HEK293 (cell line): ENCODE measurements around the gene SLC38A4.

ENCODE experiments used
- CTCF ChIA-PET: fragments of 350-600 bp; formaldehyde crosslinking; extraction: SDS; loops from one replicate; lab custom pipeline; 2021; ENCODE audit warnings: antibody characterized with exemption; lab: Yijun Ruan, JAX
- POLR2A ChIA-PET: fragments of 300-600 bp; formaldehyde crosslinking; extraction: SDS; loops from one replicate; lab custom pipeline; 2020; ENCODE audit warnings: antibody characterized with exemption, inconsistent platforms; lab: Yijun Ruan, JAX
- H3K27ac ChIP-seq: fragments of 200-500 bp; sonication (Bioruptor generic); 2 replicates; pipeline ENCODE4 v1.5.1; 2014; ENCODE audit warnings: low read depth, low read length, control low read depth, inconsistent platforms; ENCODE audit errors: extremely low read depth
- H3K36me3 ChIP-seq, 2 experiments: fragments of 200-500 bp in 1 of 2; sonication (Bioruptor generic) in 1 of 2; 1 replicate in 1 of 2; 2 replicates in 1 of 2; pipeline ENCODE4 v1.5.1; 2014 to 2017; ENCODE audit warnings: inconsistent platforms in 2 of 2, low read length in 2 of 2; ENCODE audit not compliant: control insufficient read depth in 2 of 2, insufficient read depth in 1 of 2
- H3K4me1 ChIP-seq: fragments of 200-500 bp; sonication (Bioruptor generic); 2 replicates; pipeline ENCODE4 v1.5.1; 2014; ENCODE audit warnings: mild to moderate bottlenecking, low read length, inconsistent platforms; ENCODE audit not compliant: control insufficient read depth, insufficient read depth
- H3K4me3 ChIP-seq: 2 replicates; pipeline ENCODE4 v1.5.1; 2011; ENCODE audit warnings: low read depth, mild to moderate bottlenecking, control low read depth, low read length, moderate library complexity
- H3K9me3 ChIP-seq: fragments of 200-500 bp; sonication (Bioruptor generic); 2 replicates; pipeline ENCODE4 v1.5.1; 2014; ENCODE audit warnings: low read depth, low read length, inconsistent platforms; ENCODE audit not compliant: control insufficient read depth, insufficient read depth
- GLIS2 ChIP-seq: fragments of 450-650 bp; formaldehyde crosslinking; IDR thresholded peaks from 2 replicates; pipeline ENCODE4 v1.5.1; 2016; ENCODE audit warnings: missing biosample characterization, missing genetic modification characterization
- KLF16 ChIP-seq: fragments of 450-650 bp; formaldehyde crosslinking; IDR thresholded peaks from 2 replicates; pipeline ENCODE4 v1.5.1; 2017; ENCODE audit warnings: missing biosample characterization, missing genetic modification characterization
- ZBTB11 ChIP-seq: fragments of 450-650 bp; formaldehyde crosslinking; conservative IDR thresholded peaks from 2 replicates; pipeline ENCODE4 v1.5.1; 2016; ENCODE audit warnings: low read depth, missing biosample characterization, missing genetic modification characterization
- ZBTB17 ChIP-seq: fragments of 450-650 bp; formaldehyde crosslinking; IDR thresholded peaks from 2 replicates; pipeline ENCODE4 v1.5.1; 2016; ENCODE audit warnings: missing biosample characterization, missing genetic modification characterization
- ZBTB48 ChIP-seq: fragments of 450-650 bp; formaldehyde crosslinking; IDR thresholded peaks from 2 replicates; pipeline ENCODE4 v1.5.1; 2016; ENCODE audit warnings: missing biosample characterization, missing genetic modification characterization
- ZNF121 ChIP-seq: fragments of 450-650 bp; formaldehyde crosslinking; IDR thresholded peaks from 2 replicates; pipeline ENCODE4 v1.5.1; 2016; ENCODE audit warnings: missing biosample characterization, missing genetic modification characterization
- ZNF146 ChIP-seq: fragments of 450-650 bp; formaldehyde crosslinking; IDR thresholded peaks from 2 replicates; pipeline ENCODE4 v1.5.1; 2016; ENCODE audit warnings: missing biosample characterization, missing genetic modification characterization
- ZNF280D ChIP-seq: fragments of 450-650 bp; formaldehyde crosslinking; IDR thresholded peaks from 2 replicates; pipeline ENCODE4 v1.5.1; 2016; ENCODE audit warnings: missing biosample characterization, missing genetic modification characterization
- ZNF37A ChIP-seq: fragments of 450-650 bp; IDR thresholded peaks from 2 replicates; pipeline ENCODE4 v1.5.1; 2018; ENCODE audit warnings: missing biosample characterization, missing genetic modification characterization
- ZNF416 ChIP-seq: fragments of 450-650 bp; formaldehyde crosslinking; IDR thresholded peaks from 2 replicates; pipeline ENCODE4 v1.5.1; 2016; ENCODE audit warnings: missing biosample characterization, missing genetic modification characterization
- ZNF514 ChIP-seq: fragments of 450-650 bp; formaldehyde crosslinking; IDR thresholded peaks from 2 replicates; pipeline ENCODE4 v1.5.1; 2016; ENCODE audit warnings: missing biosample characterization, missing genetic modification characterization
- ZNF596 ChIP-seq: fragments of 450-650 bp; IDR thresholded peaks from 2 replicates; pipeline ENCODE4 v1.5.0; 2018; ENCODE audit warnings: missing biosample characterization, mild to moderate bottlenecking, missing genetic modification characterization, moderate library complexity
- ZNF707 ChIP-seq: fragments of 450-650 bp; formaldehyde crosslinking; IDR thresholded peaks from 2 replicates; pipeline ENCODE4 v1.5.1; 2016; ENCODE audit warnings: missing biosample characterization, missing genetic modification characterization
- TF ChIP-seq, protein P1 (sequence below): sonication (generic); formaldehyde crosslinking; IDR thresholded peaks from 2 replicates; pipeline ENCODE4 v1.8.1; 2022; ENCODE audit warnings: mild to moderate bottlenecking, moderate library complexity, missing genetic modification reagents
- TF ChIP-seq, protein P2 (sequence below): fragments of 450-650 bp; formaldehyde crosslinking; IDR thresholded peaks from 2 replicates; pipeline ENCODE4 v1.5.1; 2016; ENCODE audit warnings: missing biosample characterization, missing genetic modification characterization, borderline replicate concordance

The SLC38A4 gene

DNA sequence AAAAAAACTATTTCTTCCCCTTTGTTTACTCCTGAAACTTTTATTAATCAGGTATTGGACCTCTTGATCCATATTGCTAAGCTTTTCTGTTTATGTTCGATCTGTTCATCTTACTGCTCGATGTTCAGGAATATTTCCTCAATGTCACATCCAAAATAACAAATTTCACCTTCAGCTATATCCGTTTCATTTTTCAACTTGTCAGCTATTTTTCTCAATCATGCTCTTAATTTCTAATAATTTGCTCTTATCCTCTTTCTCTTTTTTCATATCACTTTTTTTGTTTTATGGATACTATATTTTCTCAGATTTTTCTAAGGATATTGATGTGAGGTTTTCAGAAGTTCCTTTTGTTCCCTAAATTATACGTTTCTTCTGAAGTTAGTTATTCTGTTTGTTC is 29.8 kb downstream of the SLC38A4 start (continued):
- no peak for TF ChIP-seq ZNF707 (tag by site-specific recombination)
- TF ChIP-seq ZNF146 (tag by site-specific recombination): no peak
- TF ChIP-seq, protein P1, sequence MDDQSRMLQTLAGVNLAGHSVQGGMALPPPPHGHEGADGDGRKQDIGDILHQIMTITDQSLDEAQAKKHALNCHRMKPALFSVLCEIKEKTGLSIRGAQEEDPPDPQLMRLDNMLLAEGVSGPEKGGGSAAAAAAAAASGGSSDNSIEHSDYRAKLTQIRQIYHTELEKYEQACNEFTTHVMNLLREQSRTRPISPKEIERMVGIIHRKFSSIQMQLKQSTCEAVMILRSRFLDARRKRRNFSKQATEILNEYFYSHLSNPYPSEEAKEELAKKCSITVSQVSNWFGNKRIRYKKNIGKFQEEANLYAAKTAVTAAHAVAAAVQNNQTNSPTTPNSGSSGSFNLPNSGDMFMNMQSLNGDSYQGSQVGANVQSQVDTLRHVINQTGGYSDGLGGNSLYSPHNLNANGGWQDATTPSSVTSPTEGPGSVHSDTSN (CRISPR knock-in tag): no peak
- TF ChIP-seq, protein P2, sequence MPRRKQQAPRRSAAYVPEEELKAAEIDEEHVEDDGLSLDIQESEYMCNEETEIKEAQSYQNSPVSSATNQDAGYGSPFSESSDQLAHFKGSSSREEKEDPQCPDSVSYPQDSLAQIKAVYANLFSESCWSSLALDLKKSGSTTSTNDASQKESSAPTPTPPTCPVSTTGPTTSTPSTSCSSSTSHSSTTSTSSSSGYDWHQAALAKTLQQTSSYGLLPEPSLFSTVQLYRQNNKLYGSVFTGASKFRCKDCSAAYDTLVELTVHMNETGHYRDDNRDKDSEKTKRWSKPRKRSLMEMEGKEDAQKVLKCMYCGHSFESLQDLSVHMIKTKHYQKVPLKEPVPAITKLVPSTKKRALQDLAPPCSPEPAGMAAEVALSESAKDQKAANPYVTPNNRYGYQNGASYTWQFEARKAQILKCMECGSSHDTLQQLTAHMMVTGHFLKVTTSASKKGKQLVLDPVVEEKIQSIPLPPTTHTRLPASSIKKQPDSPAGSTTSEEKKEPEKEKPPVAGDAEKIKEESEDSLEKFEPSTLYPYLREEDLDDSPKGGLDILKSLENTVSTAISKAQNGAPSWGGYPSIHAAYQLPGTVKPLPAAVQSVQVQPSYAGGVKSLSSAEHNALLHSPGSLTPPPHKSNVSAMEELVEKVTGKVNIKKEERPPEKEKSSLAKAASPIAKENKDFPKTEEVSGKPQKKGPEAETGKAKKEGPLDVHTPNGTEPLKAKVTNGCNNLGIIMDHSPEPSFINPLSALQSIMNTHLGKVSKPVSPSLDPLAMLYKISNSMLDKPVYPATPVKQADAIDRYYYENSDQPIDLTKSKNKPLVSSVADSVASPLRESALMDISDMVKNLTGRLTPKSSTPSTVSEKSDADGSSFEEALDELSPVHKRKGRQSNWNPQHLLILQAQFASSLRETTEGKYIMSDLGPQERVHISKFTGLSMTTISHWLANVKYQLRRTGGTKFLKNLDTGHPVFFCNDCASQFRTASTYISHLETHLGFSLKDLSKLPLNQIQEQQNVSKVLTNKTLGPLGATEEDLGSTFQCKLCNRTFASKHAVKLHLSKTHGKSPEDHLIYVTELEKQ (tag by site-specific recombination): no peak

DNA sequence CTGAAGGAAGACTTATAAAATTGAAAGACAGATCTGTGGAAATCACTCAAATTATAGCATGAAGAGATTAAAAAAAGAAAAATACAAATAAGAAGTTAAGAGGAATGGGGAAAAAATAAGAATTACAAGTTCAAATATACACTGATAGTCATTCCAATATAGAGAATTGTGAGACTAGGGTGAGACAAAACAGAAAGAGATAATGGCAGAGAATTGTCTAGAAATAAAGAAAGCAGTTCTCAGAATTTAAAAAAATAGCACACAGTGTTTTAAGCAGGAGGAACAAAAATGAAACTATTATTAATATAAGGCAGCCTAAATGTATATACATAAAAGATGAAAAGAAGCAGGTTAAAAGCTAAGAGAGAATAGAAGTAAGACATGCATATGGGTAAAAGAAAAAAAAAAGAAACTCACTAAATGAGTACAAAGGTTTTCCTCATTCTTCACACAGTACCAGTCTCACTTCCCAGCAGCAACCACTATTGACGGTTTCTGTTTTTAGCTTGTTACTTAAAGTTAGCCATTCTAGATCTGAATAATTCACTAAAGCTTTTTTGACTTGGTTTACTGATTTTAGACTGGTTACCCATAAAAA is 31.1 kb downstream of the SLC38A4 start:
- no peak overlapping the region for H3K27ac ChIP-seq
- H3K9me3 ChIP-seq: no peaks in the 10 kb centered on the region
- no peaks in the 10 kb centered on the region for H3K36me3 ChIP-seq
- no peaks in the 10 kb centered on the region for H3K4me1 ChIP-seq
- TF ChIP-seq ZNF121 (no peak), ZBTB11 (tag by site-specific recombination) (no peak), ZNF514 (tag by site-specific recombination) (no peak), ZNF280D (tag by site-specific recombination) (no peak), KLF16 (tag by site-specific recombination) (no peak), ZNF596 (tag by site-specific recombination) (no peak), ZBTB17 (tag by site-specific recombination) (no peak), ZNF37A (tag by site-specific recombination) (no peak), ZNF416 (tag by site-specific recombination) (no peak), GLIS2 (tag by site-specific recombination) (no peak), ZBTB48 (tag by site-specific recombination) (no peak)
- no peak overlapping the region for H3K4me3 ChIP-seq
- POLR2A ChIA-PET: no interaction called here
- CTCF ChIA-PET: interaction anchor here (0.6 to 0.7 kb wide), 4 partner anchors 11 to 545 kb away, joined by 3 to 7 read pairs (median 4); no protein-coding TSS in a partner anchor
